Neural progenitor cell (in vitro differentiated cells): ENCODE measurements around the gene IL21R.

Experiments
- CTCF ChIP-seq: fragments of 200-600 bp; sonication (generic); IDR thresholded peaks from 2 replicates; pipeline ENCODE4 v1.5.1; 2017; ENCODE audit warnings: antibody characterized with exemption, mild to moderate bottlenecking
- EZH2 ChIP-seq: fragments of 200-600 bp; sonication (generic); IDR thresholded peaks from 2 replicates; pipeline ENCODE4 v1.6.1; 2017; ENCODE audit warnings: antibody characterized with exemption, mild to moderate bottlenecking, moderate library complexity

GRCh38 chr16:27474041-27474440 is 72.1 kb downstream of the IL21R start:
- TF ChIP-seq CTCF = no peak
- no peak for TF ChIP-seq EZH2
